Uterus (tissue), 4 donors: ENCODE data around the gene MR1. TPM values are rescaled to one million over a fixed set of nuclear protein-coding genes. Genes with fewer than 3 reads are reported as not detected.

Source experiments
- DNase-seq, 2 donors: peaks; one replicate each; pipeline ENCODE4 v3.0.0-alpha.2; 2019 to 2020
- H3K27ac ChIP-seq, 2 donors: fragments of 200-600 bp; sonication (generic); 1 replicate in 1 of 2; 2 replicates in 1 of 2; pipeline ENCODE4 v1.5.1; 2016 to 2018
- H3K27me3 ChIP-seq, 2 donors: fragments of 200-600 bp; sonication (generic); one replicate each; pipeline ENCODE4 v1.5.1; 2018 to 2019; ENCODE audit warnings: control low read depth in 1 of 2
- H3K36me3 ChIP-seq, 2 donors: fragments of 200-600 bp; sonication (generic); one replicate each; pipeline ENCODE4 v1.5.1; 2019; ENCODE audit warnings: control low read depth in 1 of 2
- H3K4me1 ChIP-seq, 2 donors: fragments of 200-600 bp; sonication (generic); one replicate each; pipeline ENCODE4 v1.5.1; 2018 to 2019; ENCODE audit warnings: control low read depth in 1 of 2
- H3K4me3 ChIP-seq, 2 donors: fragments of 200-600 bp; sonication (generic); 1 replicate in 1 of 2; 2 replicates in 1 of 2; pipeline ENCODE4 v1.5.1; 2018 to 2019; ENCODE audit warnings: mild to moderate bottlenecking in 1 of 2
- H3K9me3 ChIP-seq, 2 donors: fragments of 200-600 bp; sonication (generic); one replicate each; pipeline ENCODE4 v1.5.1; 2019; ENCODE audit warnings: control low read depth in 1 of 2
- POLR2A ChIP-seq, 2 donors: fragments of 450-650 bp; IDR thresholded peaks; one replicate each; pipeline ENCODE4 v1.6.1; 2016; ENCODE audit warnings: antibody characterized with exemption in 2 of 2, mild to moderate bottlenecking in 1 of 2, moderate library complexity in 1 of 2
- intact Hi-C: fragments of 100-400 bp; cut with DNase I; formaldehyde crosslinking; loops from one replicate; pipeline ENCODE4 v1.15.1; 2023; ENCODE audit warnings: low total_unique reads
- total RNA-seq, 4 donors: library from RNA; depleted of rRNA in 3 of 4; stranded (reverse); fragments of >200 nt in 3 of 4; gene quantifications; one replicate each; pipeline versions ENCODE4 v1.1.0 to v1.2.4, GENCODE V29; 2014 to 2023
- TF ChIP-seq, protein P1 (sequence below), 4 experiments: fragments of 200-600 bp in 2 of 4; fragments of 450-650 bp in 2 of 4; sonication (generic) in 2 of 4; IDR thresholded peaks; one replicate each; pipeline ENCODE4 v1.5.1; 2016 to 2019; ENCODE audit warnings: antibody characterized with exemption in 4 of 4, mild to moderate bottlenecking in 2 of 4, moderate library complexity in 1 of 4
- donor health status: DM: yes; HTN: yes; CAD: no.

MR1 gene
- total RNA-seq, 4 donors from 2014 or later = 13.8 to 29.7 (median 16.2) TPM

DNA sequence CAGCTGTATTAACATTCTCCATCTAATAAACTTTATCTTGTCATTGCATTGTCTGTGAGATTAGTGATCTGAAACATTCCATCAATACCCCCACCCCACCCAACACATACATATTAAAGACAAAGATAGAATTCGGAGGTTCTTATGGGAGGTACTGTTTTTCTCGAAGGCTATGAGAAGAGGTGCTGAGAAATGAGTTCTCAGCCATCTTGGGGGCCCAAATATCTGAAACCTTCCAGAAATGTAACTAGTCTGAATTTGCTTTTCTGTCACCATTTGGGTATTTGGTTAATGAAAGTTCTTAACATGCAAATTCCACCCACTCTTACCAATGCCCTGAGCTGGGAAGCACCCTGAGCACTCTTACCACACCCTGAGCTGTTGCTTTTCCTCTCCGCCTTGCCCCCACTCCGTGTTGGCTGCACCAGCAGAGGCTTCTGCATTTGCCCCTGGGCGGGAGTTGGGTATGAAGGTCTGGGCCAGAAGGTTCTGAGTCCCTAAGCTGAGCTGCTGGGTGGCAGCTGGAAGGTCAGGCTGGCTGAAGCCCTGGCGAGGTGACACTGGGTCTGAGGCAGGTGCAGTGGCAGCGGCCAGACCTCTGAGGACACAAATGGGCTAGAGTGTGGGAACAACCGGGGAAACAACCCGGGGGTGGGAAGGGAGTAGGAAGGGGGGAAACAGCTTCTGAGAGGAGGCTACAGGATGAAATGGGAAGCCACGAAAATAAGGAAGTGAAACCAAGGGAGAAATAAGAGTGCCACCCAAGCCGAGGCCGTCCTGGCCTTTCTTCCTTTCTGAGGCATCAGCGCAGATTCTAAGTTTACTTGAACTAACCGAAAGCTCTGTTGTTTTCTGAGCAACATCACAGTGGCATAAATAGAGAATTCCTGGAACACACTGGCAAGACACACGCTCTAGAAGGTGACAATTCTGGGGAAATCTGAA, 28.4 kb downstream of the MR1 start:
- DNase-seq = no peak
- TF ChIP-seq, protein P1, sequence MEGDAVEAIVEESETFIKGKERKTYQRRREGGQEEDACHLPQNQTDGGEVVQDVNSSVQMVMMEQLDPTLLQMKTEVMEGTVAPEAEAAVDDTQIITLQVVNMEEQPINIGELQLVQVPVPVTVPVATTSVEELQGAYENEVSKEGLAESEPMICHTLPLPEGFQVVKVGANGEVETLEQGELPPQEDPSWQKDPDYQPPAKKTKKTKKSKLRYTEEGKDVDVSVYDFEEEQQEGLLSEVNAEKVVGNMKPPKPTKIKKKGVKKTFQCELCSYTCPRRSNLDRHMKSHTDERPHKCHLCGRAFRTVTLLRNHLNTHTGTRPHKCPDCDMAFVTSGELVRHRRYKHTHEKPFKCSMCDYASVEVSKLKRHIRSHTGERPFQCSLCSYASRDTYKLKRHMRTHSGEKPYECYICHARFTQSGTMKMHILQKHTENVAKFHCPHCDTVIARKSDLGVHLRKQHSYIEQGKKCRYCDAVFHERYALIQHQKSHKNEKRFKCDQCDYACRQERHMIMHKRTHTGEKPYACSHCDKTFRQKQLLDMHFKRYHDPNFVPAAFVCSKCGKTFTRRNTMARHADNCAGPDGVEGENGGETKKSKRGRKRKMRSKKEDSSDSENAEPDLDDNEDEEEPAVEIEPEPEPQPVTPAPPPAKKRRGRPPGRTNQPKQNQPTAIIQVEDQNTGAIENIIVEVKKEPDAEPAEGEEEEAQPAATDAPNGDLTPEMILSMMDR (IDR thresholded peaks at IDR 0.05) = no peak
- TF ChIP-seq POLR2A (IDR thresholded peaks at IDR 0.05) = no peak
- H3K36me3 ChIP-seq = no peaks in the 10 kb centered on the region
- H3K4me1 ChIP-seq = no peaks in the 10 kb centered on the region
- no peak overlapping the region for H3K4me3 ChIP-seq
- H3K27ac ChIP-seq = no peak overlapping the region
- no peaks in the 10 kb centered on the region for H3K27me3 ChIP-seq
- H3K9me3 ChIP-seq = no peaks in the 10 kb centered on the region
- intact Hi-C loops = no loop called here

DNA sequence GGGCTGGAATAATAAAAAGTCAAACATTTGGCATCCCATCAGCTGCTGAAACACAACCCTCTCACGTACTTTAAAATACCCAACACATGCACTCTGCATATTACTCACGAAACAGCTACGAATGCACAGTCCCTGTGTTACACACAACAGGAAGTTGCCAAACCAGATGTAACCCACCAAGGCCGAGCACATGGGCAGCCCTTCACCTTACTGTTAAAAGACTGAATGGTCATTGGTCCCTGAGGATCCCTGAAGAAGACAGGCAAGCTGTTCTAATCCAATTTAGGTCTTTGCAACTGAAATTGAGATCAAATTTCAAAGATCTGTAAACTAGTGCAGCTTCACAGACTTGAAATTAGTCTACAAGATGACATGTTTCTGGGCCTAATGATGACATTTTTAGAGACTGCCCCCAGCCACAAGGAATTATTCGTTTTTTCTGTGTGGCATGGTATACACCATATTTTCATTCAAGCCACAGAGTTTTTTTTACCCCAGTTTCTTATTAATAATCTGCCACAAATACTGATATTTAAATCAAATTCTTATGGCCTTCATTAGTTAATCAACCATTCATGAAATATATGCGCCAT, 29.1 kb downstream of the MR1 start:
- intact Hi-C loops = no loop called here
- Histone ChIP-seq H3K36me3 (no peaks in the 10 kb centered on the region), H3K4me1 (no peaks in the 10 kb centered on the region), H3K27ac (no peak overlapping the region), H3K9me3 (no peaks in the 10 kb centered on the region), H3K27me3 (no peaks in the 10 kb centered on the region), H3K4me3 (no peak overlapping the region)
- DNase-seq = no peak
- TF ChIP-seq, protein P1 (IDR thresholded peaks at IDR 0.05) = no peak
- no peak for TF ChIP-seq POLR2A (IDR thresholded peaks at IDR 0.05)

DNA sequence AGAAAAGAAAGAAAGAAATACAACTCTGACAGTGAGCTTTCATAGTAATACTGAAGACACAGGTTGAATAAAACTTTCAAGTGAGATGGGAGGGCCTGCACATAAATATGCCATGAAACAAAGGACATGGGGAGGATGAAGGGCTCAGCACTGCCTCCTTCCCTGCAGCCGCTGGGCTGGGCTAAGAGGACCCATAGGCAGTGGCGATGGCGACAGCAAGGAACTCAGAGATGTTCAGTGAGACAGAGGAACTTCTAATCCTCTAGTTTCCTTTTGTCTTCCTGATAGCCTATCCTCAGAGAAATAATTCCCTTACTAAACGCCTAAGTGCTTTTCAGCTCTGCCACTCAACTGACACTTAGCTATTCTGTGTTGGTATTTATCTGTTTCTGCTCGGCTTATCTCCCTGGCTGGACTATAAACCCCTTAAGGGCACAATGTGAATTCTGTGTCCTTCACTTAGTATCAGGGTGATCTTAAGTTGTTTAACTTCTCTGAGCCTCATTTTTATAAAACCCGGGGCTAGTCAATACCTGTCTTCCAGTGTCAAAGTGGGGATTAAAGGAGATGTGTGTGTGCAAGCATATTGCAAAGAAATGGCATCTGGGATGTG, 30.3 kb downstream of the MR1 start:
- Histone ChIP-seq H3K4me1 (no peaks in the 10 kb centered on the region), H3K27me3 (no peaks in the 10 kb centered on the region), H3K36me3 (no peaks in the 10 kb centered on the region), H3K4me3 (no peak overlapping the region), H3K9me3 (no peaks in the 10 kb centered on the region), H3K27ac (no peak overlapping the region)
- intact Hi-C loops = no loop called here
- DNase-seq = no peak
- TF ChIP-seq POLR2A (IDR thresholded peaks at IDR 0.05) = no peak
- TF ChIP-seq, protein P1 (IDR thresholded peaks at IDR 0.05) = no peak

DNA sequence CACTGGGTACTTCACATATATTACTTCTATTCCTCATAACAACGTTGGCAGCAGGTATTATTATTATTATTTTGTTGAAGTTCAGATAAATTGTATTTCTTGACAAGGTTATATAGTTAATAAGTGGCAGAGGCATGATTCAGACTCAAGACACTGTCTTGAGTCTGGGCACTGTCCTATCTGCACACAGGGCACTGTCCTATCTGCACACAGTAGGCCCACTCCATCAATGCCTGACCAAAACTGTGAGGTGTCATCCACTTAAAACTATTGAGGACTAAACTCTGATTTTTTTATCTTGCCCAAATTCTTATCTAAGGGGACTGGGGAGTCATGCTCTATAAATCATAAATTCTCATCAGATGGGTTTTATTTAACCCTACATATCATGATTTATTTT, 30.9 kb downstream of the MR1 start:
- Histone ChIP-seq H3K27ac (no peak overlapping the region), H3K36me3 (no peaks in the 10 kb centered on the region), H3K27me3 (no peaks in the 10 kb centered on the region), H3K9me3 (no peaks in the 10 kb centered on the region), H3K4me3 (no peak overlapping the region), H3K4me1 (no peaks in the 10 kb centered on the region)
- TF ChIP-seq, protein P1 (IDR thresholded peaks at IDR 0.05) = no peak
- TF ChIP-seq POLR2A (IDR thresholded peaks at IDR 0.05) = no peak
- DNase-seq = no peak
- intact Hi-C loops = no loop called here

DNA sequence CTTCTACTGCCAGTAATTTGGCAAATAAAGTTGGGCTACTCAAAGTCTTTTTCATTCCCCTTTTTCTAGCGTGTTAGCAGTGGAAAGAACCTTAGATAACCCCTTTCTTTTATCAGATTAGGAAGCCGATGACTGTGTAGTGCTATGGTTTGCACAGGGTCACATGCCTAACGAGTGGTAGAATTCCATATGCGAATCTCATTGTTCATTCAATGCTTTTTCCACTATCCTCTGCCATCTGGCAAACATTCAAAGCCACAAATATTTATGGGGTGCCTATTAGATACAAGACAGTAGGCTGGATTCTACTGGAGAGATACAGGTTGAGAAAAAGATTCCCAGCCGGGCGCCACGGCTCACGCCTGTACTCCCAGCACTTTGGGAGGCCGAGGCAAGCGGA, 39.9 kb downstream of the MR1 start:
- Histone ChIP-seq H3K4me1 (no peaks in the 10 kb centered on the region), H3K4me3 (no peak overlapping the region), H3K36me3 (no peaks in the 10 kb centered on the region), H3K9me3 (no peaks in the 10 kb centered on the region), H3K27ac (no peak overlapping the region), H3K27me3 (no peaks in the 10 kb centered on the region)
- intact Hi-C loops = no loop called here
- TF ChIP-seq, protein P1 (IDR thresholded peaks at IDR 0.05) = no peak
- no peak for TF ChIP-seq POLR2A (IDR thresholded peaks at IDR 0.05)
- DNase-seq = no peak
